Measurements from ENCODE around the gene AOC3. TPM values are rescaled to one million over a fixed set of nuclear protein-coding genes. Genes with fewer than 3 reads are reported as not detected.

Gene AOC3
- total and polyA plus RNA-seq, 2 of the 13 experiments (the other 11 are each of a cell fraction or from before 2014, with no cell fraction given): 8.7 to 51.7 TPM

GRCh38 chr17:42855048-42855596 lies 4.1 kb downstream of the AOC3 start (continued):
- TF ChIP-seq ZNF414 (CRISPR knock-in tag; IDR thresholded peaks at IDR 0.05): no peak
- 0 out of 2 replicates have a peak, but pooled peaks have one; percentile 19 for TF ChIP-seq ZBTB39 (CRISPR knock-in tag; IDR thresholded peaks at IDR 0.05)
- TF ChIP-seq ZNF564 (CRISPR knock-in tag; IDR thresholded peaks at IDR 0.05): no peak
- no peak for TF ChIP-seq SUZ12 (IDR thresholded peaks at IDR 0.05; ENCODE audit: low read depth, low read length)
- TF ChIP-seq ARNTL (CRISPR knock-in tag; IDR thresholded peaks at IDR 0.05): 0 out of 2 replicates have a peak, but pooled peaks have one; percentile 30
- TF ChIP-seq ARID4A (CRISPR knock-in tag; IDR thresholded peaks at IDR 0.05; ENCODE audit: borderline replicate concordance): peak; percentile 51; the same call in 1 of the 2 replicates
- TF ChIP-seq DR1 (CRISPR knock-in tag; IDR thresholded peaks at IDR 0.05): no peak
- TF ChIP-seq PBX2 (CRISPR knock-in tag; IDR thresholded peaks at IDR 0.05): no peak
- no peak for TF ChIP-seq ZNF558 (CRISPR knock-in tag; IDR thresholded peaks at IDR 0.05; ENCODE audit: borderline replicate concordance)
- TF ChIP-seq NONO (IDR thresholded peaks at IDR 0.05): no peak
- TF ChIP-seq NONO (CRISPR knock-in tag; conservative IDR thresholded peaks at IDR 0.05): no peak; the same call in none of the 2 replicates
- TF ChIP-seq ZFP36L1 (CRISPR knock-in tag; IDR thresholded peaks at IDR 0.05): no peak
- peak; percentile 64; the same call in 1 of the 2 replicates for TF ChIP-seq NR2F2 (IDR thresholded peaks at IDR 0.05; ENCODE audit: borderline replicate concordance, low read depth)
- TF ChIP-seq ZBED4 (CRISPR knock-in tag; IDR thresholded peaks at IDR 0.05; ENCODE audit: borderline replicate concordance): peak; percentile 81; the same call in 1 of the 2 replicates
- no peak for TF ChIP-seq SMARCE1 (IDR thresholded peaks at IDR 0.05; ENCODE audit: borderline replicate concordance)
- no peak for TF ChIP-seq GTF2F1 (IDR thresholded peaks at IDR 0.05; ENCODE audit: low read length)
- peak; percentile 67 for TF ChIP-seq ZFX (CRISPR knock-in tag; IDR thresholded peaks at IDR 0.05; ENCODE audit: low read depth)
- TF ChIP-seq ZNF382 (CRISPR knock-in tag; IDR thresholded peaks at IDR 0.05; ENCODE audit: borderline replicate concordance): no peak

All from HepG2 (cell line).